22Rv1 (cell line): ENCODE data around the gene NARF.

Source experiments
- ZFX ChIP-seq: fragments of 450-650 bp; IDR thresholded peaks from 2 replicates; pipeline ENCODE4 v1.6.1; 2017; ENCODE audit warnings: antibody characterized with exemption, borderline replicate concordance
- TF ChIP-seq, protein P1 (sequence below): fragments of 450-650 bp; IDR thresholded peaks from 2 replicates; pipeline ENCODE4 v1.5.1; 2017; ENCODE audit warnings: mild to moderate bottlenecking

DNA sequence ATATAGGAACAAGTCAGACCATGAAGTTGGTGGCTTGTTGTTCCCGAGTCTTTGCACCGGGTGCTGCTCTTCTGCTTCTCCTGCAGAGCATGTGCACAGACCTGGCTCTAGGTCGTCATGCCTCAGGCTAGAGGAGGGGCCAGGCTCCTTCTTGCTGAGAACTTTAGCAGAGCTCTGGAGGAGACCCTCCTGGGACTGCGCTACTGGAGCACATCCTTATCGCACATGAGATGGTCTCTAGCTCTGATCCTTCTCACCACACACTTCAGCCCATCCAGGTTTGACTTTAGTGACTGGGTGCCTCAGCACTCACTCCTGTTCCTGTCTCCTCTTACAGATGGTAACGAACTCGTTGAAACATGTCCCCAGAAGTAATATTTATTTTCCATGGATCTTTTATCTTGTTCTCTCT, 75.9 kb downstream of the NARF start:
- no peak for TF ChIP-seq ZFX
- TF ChIP-seq, protein P1, sequence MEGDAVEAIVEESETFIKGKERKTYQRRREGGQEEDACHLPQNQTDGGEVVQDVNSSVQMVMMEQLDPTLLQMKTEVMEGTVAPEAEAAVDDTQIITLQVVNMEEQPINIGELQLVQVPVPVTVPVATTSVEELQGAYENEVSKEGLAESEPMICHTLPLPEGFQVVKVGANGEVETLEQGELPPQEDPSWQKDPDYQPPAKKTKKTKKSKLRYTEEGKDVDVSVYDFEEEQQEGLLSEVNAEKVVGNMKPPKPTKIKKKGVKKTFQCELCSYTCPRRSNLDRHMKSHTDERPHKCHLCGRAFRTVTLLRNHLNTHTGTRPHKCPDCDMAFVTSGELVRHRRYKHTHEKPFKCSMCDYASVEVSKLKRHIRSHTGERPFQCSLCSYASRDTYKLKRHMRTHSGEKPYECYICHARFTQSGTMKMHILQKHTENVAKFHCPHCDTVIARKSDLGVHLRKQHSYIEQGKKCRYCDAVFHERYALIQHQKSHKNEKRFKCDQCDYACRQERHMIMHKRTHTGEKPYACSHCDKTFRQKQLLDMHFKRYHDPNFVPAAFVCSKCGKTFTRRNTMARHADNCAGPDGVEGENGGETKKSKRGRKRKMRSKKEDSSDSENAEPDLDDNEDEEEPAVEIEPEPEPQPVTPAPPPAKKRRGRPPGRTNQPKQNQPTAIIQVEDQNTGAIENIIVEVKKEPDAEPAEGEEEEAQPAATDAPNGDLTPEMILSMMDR = no peak
